ENCODE data around the gene NUDT16L1. TPM values are rescaled to one million over a fixed set of nuclear protein-coding genes. Genes with fewer than 3 reads are reported as not detected.

NUDT16L1 gene
- total RNA-seq, 2 experiments from 2014 or later: 40.7 to 42.7 TPM

GRCh38 chr16:4673387-4674046, 19.8 kb upstream of the NUDT16L1 start:
- Mint-ChIP-seq H3K4me1 (peaks cover 27% of the 10 kb centered on the region), H3K27me3 (no peaks in the 10 kb centered on the region), H3K4me3 (no peak overlapping the region), H3K9me3 (no peaks in the 10 kb centered on the region), H3K27ac (peak overlapping the region; percentile 6), H3K36me3 (peaks cover 16% of the 10 kb centered on the region)
- ATAC-seq (ENCODE audit: low read depth) (no peak), DNase-seq (no peak)
- POLR2A ChIA-PET: no interaction called here

- Mint-ChIP-seq H3K27me3 (no peaks in the 10 kb centered on the region), H3K27ac (peak overlapping the region; percentile 98), H3K4me1 (peaks cover 33% of the 10 kb centered on the region), H3K9me3 (no peaks in the 10 kb centered on the region), H3K36me3 (peaks cover 12% of the 10 kb centered on the region), H3K4me3 (peak overlapping the region; percentile 81)
- POLR2A ChIA-PET: interaction anchor here (1.1 to 2.6 kb wide), 2 partner anchors 10 to 51 kb away, joined by 5 to 10 read pairs; partner anchors contain the start of gene MGRN1
- ATAC-seq (ENCODE audit: low read depth) (no peak), DNase-seq (no peak)
Measured at GRCh38 chr16:4674926-4675530, 18.3 kb upstream of the NUDT16L1 start.

GRCh38 chr16:4675864-4676786, 17.2 kb upstream of the NUDT16L1 start:
- DNase-seq (peak; percentile 84), ATAC-seq (ENCODE audit: low read depth) (peak; percentile 83)
- H3K36me3 Mint-ChIP-seq: peaks cover 12% of the 10 kb centered on the region
- H3K4me1 Mint-ChIP-seq: peaks cover 31% of the 10 kb centered on the region
- POLR2A ChIA-PET: interaction anchor here (0.7 to 2.6 kb wide), 8 partner anchors 11 to 60 kb away, joined by 3 to 10 read pairs (median 4); partner anchors contain the start of genes ANKS3, DNAAF8, MGRN1 and NUDT16L1
- peak overlapping the region; percentile 98 for H3K27ac Mint-ChIP-seq
- peak overlapping the region; percentile 81 for H3K4me3 Mint-ChIP-seq
- no peaks in the 10 kb centered on the region for H3K9me3 Mint-ChIP-seq
- no peaks in the 10 kb centered on the region for H3K27me3 Mint-ChIP-seq

- Mint-ChIP-seq H3K4me1 (peaks cover 34% of the 10 kb centered on the region), H3K27me3 (no peaks in the 10 kb centered on the region), H3K36me3 (peaks cover 12% of the 10 kb centered on the region), H3K27ac (peak overlapping the region; percentile 98), H3K4me3 (peak overlapping the region; percentile 81), H3K9me3 (no peaks in the 10 kb centered on the region)
- ATAC-seq (ENCODE audit: low read depth) (peak; percentile 30), DNase-seq (peak; percentile 55)
- POLR2A ChIA-PET: interaction anchor here (0.7 to 2.6 kb wide), 6 partner anchors 12 to 61 kb away, joined by 4 to 10 read pairs (median 4); partner anchors contain the start of genes ANKS3, DNAAF8 and NUDT16L1
Measured at GRCh38 chr16:4676831-4677230, 16.5 kb upstream of the NUDT16L1 start.

- H3K27me3 Mint-ChIP-seq: no peaks in the 10 kb centered on the region
- peaks cover 34% of the 10 kb centered on the region for H3K4me1 Mint-ChIP-seq
- ATAC-seq (ENCODE audit: low read depth) (no peak), DNase-seq (no peak)
- H3K27ac Mint-ChIP-seq: peak overlapping the region; percentile 98
- POLR2A ChIA-PET: interaction anchor here (1.0 to 2.6 kb wide), 5 partner anchors 13 to 61 kb away, joined by 4 to 10 read pairs (median 5); partner anchors contain the start of genes ANKS3 and DNAAF8
- no peaks in the 10 kb centered on the region for H3K9me3 Mint-ChIP-seq
- H3K4me3 Mint-ChIP-seq: peak overlapping the region; percentile 81
- H3K36me3 Mint-ChIP-seq: peaks cover 10% of the 10 kb centered on the region
Measured at GRCh38 chr16:4677390-4677789, 16.0 kb upstream of the NUDT16L1 start.

GRCh38 chr16:4677994-4678393, 15.4 kb upstream of the NUDT16L1 start:
- no peak overlapping the region for H3K4me3 Mint-ChIP-seq
- peaks cover 10% of the 10 kb centered on the region for H3K36me3 Mint-ChIP-seq
- POLR2A ChIA-PET: interaction anchor here (1.0 kb wide), 1 partner anchor 53 kb away, joined by 4 read pairs; no protein-coding TSS in a partner anchor
- H3K4me1 Mint-ChIP-seq: peaks cover 35% of the 10 kb centered on the region
- no peak for ATAC-seq (ENCODE audit: low read depth)
- H3K27me3 Mint-ChIP-seq: no peaks in the 10 kb centered on the region
- H3K27ac Mint-ChIP-seq: peak overlapping the region; percentile 80
- no peak for DNase-seq
- H3K9me3 Mint-ChIP-seq: no peaks in the 10 kb centered on the region

- peaks cover 9% of the 10 kb centered on the region for H3K36me3 Mint-ChIP-seq
- H3K9me3 Mint-ChIP-seq: no peaks in the 10 kb centered on the region
- peaks cover 35% of the 10 kb centered on the region for H3K4me1 Mint-ChIP-seq
- no peaks in the 10 kb centered on the region for H3K27me3 Mint-ChIP-seq
- peak overlapping the region; percentile 80 for H3K27ac Mint-ChIP-seq
- DNase-seq: no peak
- POLR2A ChIA-PET: no interaction called here
- H3K4me3 Mint-ChIP-seq: no peak overlapping the region
- ATAC-seq (ENCODE audit: low read depth): no peak
Measured at GRCh38 chr16:4678596-4678995, 14.8 kb upstream of the NUDT16L1 start.

- POLR2A ChIA-PET: no interaction called here
- Mint-ChIP-seq H3K27me3 (no peaks in the 10 kb centered on the region), H3K27ac (peak overlapping the region; percentile 80), H3K4me3 (no peak overlapping the region), H3K4me1 (peaks cover 34% of the 10 kb centered on the region), H3K9me3 (no peaks in the 10 kb centered on the region), H3K36me3 (peaks cover 8% of the 10 kb centered on the region)
- ATAC-seq (ENCODE audit: low read depth) (no peak), DNase-seq (no peak)
Measured at GRCh38 chr16:4679156-4679849, 14.1 kb upstream of the NUDT16L1 start.

- POLR2A ChIA-PET: interaction anchor here (1.3 to 1.9 kb wide), 2 partner anchors 16 to 19 kb away, joined by 4 to 7 read pairs; no protein-coding TSS in a partner anchor
- H3K9me3 Mint-ChIP-seq: no peaks in the 10 kb centered on the region
- H3K4me1 Mint-ChIP-seq: peaks cover 34% of the 10 kb centered on the region
- peaks cover 8% of the 10 kb centered on the region for H3K36me3 Mint-ChIP-seq
- DNase-seq (no peak), ATAC-seq (ENCODE audit: low read depth) (no peak)
- H3K27me3 Mint-ChIP-seq: no peaks in the 10 kb centered on the region
- H3K4me3 Mint-ChIP-seq: no peak overlapping the region
- H3K27ac Mint-ChIP-seq: no peak overlapping the region
Measured at GRCh38 chr16:4679850-4680636, 13.3 kb upstream of the NUDT16L1 start.

GRCh38 chr16:4680673-4681470, 12.5 kb upstream of the NUDT16L1 start:
- Mint-ChIP-seq H3K27me3 (no peaks in the 10 kb centered on the region), H3K4me3 (no peak overlapping the region), H3K36me3 (peaks cover 8% of the 10 kb centered on the region), H3K9me3 (no peaks in the 10 kb centered on the region), H3K27ac (peak overlapping the region; percentile 86), H3K4me1 (peaks cover 30% of the 10 kb centered on the region)
- POLR2A ChIA-PET: interaction anchor here (0.7 to 2.7 kb wide), 4 partner anchors 11 to 55 kb away, joined by 3 to 8 read pairs (median 6); no protein-coding TSS in a partner anchor
- ATAC-seq (ENCODE audit: low read depth): no peak
- DNase-seq: no peak

- peak overlapping the region; percentile 57 for H3K4me3 Mint-ChIP-seq
Measured at GRCh38 chr16:4681471-4682083, 11.8 kb upstream of the NUDT16L1 start.

More at GRCh38 chr16:4681471-4682083, 11.8 kb upstream of the NUDT16L1 start:
- Mint-ChIP-seq H3K27me3 (no peaks in the 10 kb centered on the region), H3K4me1 (peaks cover 23% of the 10 kb centered on the region), H3K36me3 (peaks cover 10% of the 10 kb centered on the region), H3K27ac (peak overlapping the region; percentile 86), H3K9me3 (no peaks in the 10 kb centered on the region)
- POLR2A ChIA-PET: interaction anchor here (0.7 to 2.7 kb wide), 3 partner anchors 10 to 56 kb away, joined by 3 to 8 read pairs (median 7); no protein-coding TSS in a partner anchor
- ATAC-seq (ENCODE audit: low read depth): peak; percentile 68
- DNase-seq: peak; percentile 54

Measured in activated naive CD8-positive, alpha-beta T cell treated with anti-CD3 and anti-CD28 coated beads, Interleukin-2, amount 10 ng/mL, durations not matched to agents 7 days and 5 days (primary cell).